Kidney epithelial cell (primary cell): Measurements from ENCODE around the gene LYZL1. TPM values are rescaled to one million over a fixed set of nuclear protein-coding genes. Genes with fewer than 3 reads are reported as not detected.
"Not testable (repeated sequence)": the region's sequence is repeated elsewhere in the genome, so short reads cannot be mapped to it uniquely, and the experiment has no call there.

Experiments used
- DNase-seq: peaks from one replicate; pipeline ENCODE4 v3.0.0-alpha.2; 2010; ENCODE audit warnings: low read depth
- H3K27me3 ChIP-seq: 2 replicates; pipeline ENCODE4 v1.6.0; 2011; ENCODE audit warnings: low read length; ENCODE audit not compliant: control insufficient read depth, insufficient read depth
- H3K36me3 ChIP-seq: 2 replicates; pipeline ENCODE4 v1.5.1; 2011; ENCODE audit warnings: low read length; ENCODE audit not compliant: control insufficient read depth, insufficient read depth
- H3K4me3 ChIP-seq: 2 replicates; pipeline ENCODE4 v1.5.1; 2011; ENCODE audit warnings: low read depth, mild to moderate bottlenecking, control low read depth, low read length
- CTCF ChIP-seq: IDR thresholded peaks from 2 replicates; pipeline ENCODE4 v1.5.1; 2011; ENCODE audit warnings: mild to moderate bottlenecking, moderate library complexity, low read length, control low read depth, inconsistent platforms; ENCODE audit not compliant: insufficient read depth, poor library complexity, severe bottlenecking
- total RNA-seq: library from RNA; depleted of rRNA; stranded (reverse); fragments of >200 nt; gene quantifications from 2 replicates; pipeline ENCODE4 v1.2.3, GENCODE V29; 2015

Gene LYZL1
- total RNA-seq, 1 donor from 2014 or later = not detected

- no peak for TF ChIP-seq CTCF
- H3K27me3 ChIP-seq = no peaks in the 10 kb centered on the region
- H3K4me3 ChIP-seq = no peak overlapping the region
- H3K36me3 ChIP-seq = no peaks in the 10 kb centered on the region
- DNase-seq = no peak
Measured at GRCh38 chr10:29319205-29319781, 30.4 kb downstream of the LYZL1 start.

- not testable (repeated sequence) for DNase-seq, H3K36me3 ChIP-seq, H3K27me3 ChIP-seq, H3K4me3 ChIP-seq
Measured at GRCh38 chr10:29320680-29321121, 31.8 kb downstream of the LYZL1 start.

- Histone ChIP-seq H3K4me3 (no peak overlapping the region), H3K27me3 (no peaks in the 10 kb centered on the region), H3K36me3 (no peaks in the 10 kb centered on the region)
- no peak for DNase-seq
- TF ChIP-seq CTCF = no peak
Measured at GRCh38 chr10:29321656-29322055, 32.8 kb downstream of the LYZL1 start.

GRCh38 chr10:29322918-29323317, 34.0 kb downstream of the LYZL1 start:
- Histone ChIP-seq H3K27me3 (no peaks in the 10 kb centered on the region), H3K4me3 (no peak overlapping the region), H3K36me3 (no peaks in the 10 kb centered on the region)
- no peak for TF ChIP-seq CTCF
- DNase-seq = no peak

- Histone ChIP-seq H3K36me3 (no peaks in the 10 kb centered on the region), H3K27me3 (no peaks in the 10 kb centered on the region), H3K4me3 (no peak overlapping the region)
- TF ChIP-seq CTCF = no peak
- no peak for DNase-seq
Measured at GRCh38 chr10:29323367-29323766, 34.5 kb downstream of the LYZL1 start.

- no peak for DNase-seq
- H3K36me3 ChIP-seq = no peaks in the 10 kb centered on the region
- no peaks in the 10 kb centered on the region for H3K27me3 ChIP-seq
- no peak overlapping the region for H3K4me3 ChIP-seq
- TF ChIP-seq CTCF = no peak
Measured at GRCh38 chr10:29324220-29324841, 35.5 kb downstream of the LYZL1 start.
